Dermis blood vessel endothelial cell (primary cell): ENCODE measurements around the gene MXRA7. TPM values are rescaled to one million over a fixed set of nuclear protein-coding genes. Genes with fewer than 3 reads are reported as not detected.
A peak's percentile ranks its signal among the peaks of the same experiment; 100 is the strongest.

Experiments
- DNase-seq: peaks from one replicate; pipeline ENCODE4 v3.0.0; 2010
- total RNA-seq: library from RNA; depleted of rRNA; stranded (reverse); fragments of >200 nt; gene quantifications from 2 replicates; pipeline ENCODE4 v1.2.3, GENCODE V29; 2014

The MXRA7 gene
- total RNA-seq, 1 donor from 2014 or later, result 131 TPM

- DNase-seq, result no peak
Measured at GRCh38 chr17:76695059-76695831, 15.5 kb downstream of the MXRA7 start.

- DNase-seq, result no peak
Measured at GRCh38 chr17:76691379-76692191, 19.2 kb downstream of the MXRA7 start.

GRCh38 chr17:76690596-76691280, 20.0 kb downstream of the MXRA7 start:
- DNase-seq, result no peak

- DNase-seq, result no peak
Measured at GRCh38 chr17:76689859-76690258, 20.9 kb downstream of the MXRA7 start.

GRCh38 chr17:76688165-76688622, 22.6 kb downstream of the MXRA7 start:
- peak; percentile 49 for DNase-seq

- no peak for DNase-seq
Measured at GRCh38 chr17:76687298-76688164, 23.2 kb downstream of the MXRA7 start.

GRCh38 chr17:76686538-76687297, 24.0 kb downstream of the MXRA7 start:
- no peak for DNase-seq

- DNase-seq, result no peak
Measured at GRCh38 chr17:76685846-76686245, 24.9 kb downstream of the MXRA7 start.

- no peak for DNase-seq
Measured at GRCh38 chr17:76685366-76685765, 25.4 kb downstream of the MXRA7 start.

- DNase-seq, result no peak
Measured at GRCh38 chr17:76684756-76685155, 26.0 kb downstream of the MXRA7 start.

GRCh38 chr17:76683921-76684745, 26.6 kb downstream of the MXRA7 start:
- no peak for DNase-seq

- DNase-seq, result no peak
Measured at GRCh38 chr17:76683011-76683755, 27.6 kb downstream of the MXRA7 start.

- no peak for DNase-seq
Measured at GRCh38 chr17:76682296-76682695, 28.5 kb downstream of the MXRA7 start.

GRCh38 chr17:76681222-76682137, 29.3 kb downstream of the MXRA7 start:
- peak; percentile 86 for DNase-seq

- no peak for DNase-seq
Measured at GRCh38 chr17:76679239-76679638, 31.5 kb downstream of the MXRA7 start.

- no peak for DNase-seq
Measured at GRCh38 chr17:76678330-76678729, 32.4 kb downstream of the MXRA7 start.

- no peak for DNase-seq
Measured at GRCh38 chr17:76677406-76677805, 33.4 kb downstream of the MXRA7 start.

- no peak for DNase-seq
Measured at GRCh38 chr17:76676629-76677028, 34.1 kb downstream of the MXRA7 start.

GRCh38 chr17:76675648-76676047, 35.1 kb downstream of the MXRA7 start:
- no peak for DNase-seq
